SK-N-SH treated with all-trans-retinoic acid at 6 μM for 48 hours (cell line): Measurements from ENCODE around the gene IRF1.

Experiments used
- ARNTL ChIP-seq: fragments of 450-650 bp; formaldehyde crosslinking; IDR thresholded peaks from 2 replicates; pipeline ENCODE4 v1.5.0; 2020; ENCODE audit warnings: low read depth, mild to moderate bottlenecking, moderate library complexity, borderline replicate concordance
- CSDC2 ChIP-seq: fragments of 250-450 bp; sonication (Bioruptor Pico); IDR thresholded peaks from 2 replicates; pipeline ENCODE4 v1.5.0; 2020; ENCODE audit warnings: mild to moderate bottlenecking, moderate library complexity
- ESRRG ChIP-seq: fragments of 250-450 bp; sonication (Bioruptor Pico); IDR thresholded peaks from 2 replicates; pipeline ENCODE4 v1.6.1; 2021; ENCODE audit warnings: mild to moderate bottlenecking
- RARB ChIP-seq: fragments of 250-450 bp; sonication (Bioruptor Pico); IDR thresholded peaks from 2 replicates; pipeline ENCODE4 v1.8.0; 2021; ENCODE audit warnings: mild to moderate bottlenecking, moderate library complexity
- SNAI2 ChIP-seq: fragments of 250-450 bp; sonication (Bioruptor Pico); IDR thresholded peaks from 2 replicates; pipeline ENCODE4 v1.5.0; 2020; ENCODE audit warnings: mild to moderate bottlenecking, moderate library complexity
- ZFP3 ChIP-seq: fragments of 250-450 bp; sonication (Bioruptor Pico); IDR thresholded peaks from 2 replicates; pipeline ENCODE4 v1.5.0; 2020; ENCODE audit warnings: mild to moderate bottlenecking, moderate library complexity
- ZFP30 ChIP-seq: fragments of 450-650 bp; formaldehyde crosslinking; IDR thresholded peaks from 2 replicates; pipeline ENCODE4 v1.5.0; 2022; ENCODE audit warnings: mild to moderate bottlenecking, moderate library complexity
- ZNF8 ChIP-seq: fragments of 450-650 bp; formaldehyde crosslinking; IDR thresholded peaks from 2 replicates; pipeline ENCODE4 v1.5.0; 2020; ENCODE audit warnings: mild to moderate bottlenecking, moderate library complexity
- TF ChIP-seq, protein P1 (sequence below): fragments of 250-450 bp; sonication (Bioruptor Pico); IDR thresholded peaks from 2 replicates; pipeline ENCODE4 v1.5.1; 2020; ENCODE audit warnings: low read depth, mild to moderate bottlenecking, moderate library complexity
- TF ChIP-seq, protein P2 (sequence below): fragments of 250-450 bp; sonication (Bioruptor Pico); IDR thresholded peaks from 2 replicates; pipeline ENCODE4 v1.5.0; 2020; ENCODE audit warnings: mild to moderate bottlenecking, moderate library complexity

DNA sequence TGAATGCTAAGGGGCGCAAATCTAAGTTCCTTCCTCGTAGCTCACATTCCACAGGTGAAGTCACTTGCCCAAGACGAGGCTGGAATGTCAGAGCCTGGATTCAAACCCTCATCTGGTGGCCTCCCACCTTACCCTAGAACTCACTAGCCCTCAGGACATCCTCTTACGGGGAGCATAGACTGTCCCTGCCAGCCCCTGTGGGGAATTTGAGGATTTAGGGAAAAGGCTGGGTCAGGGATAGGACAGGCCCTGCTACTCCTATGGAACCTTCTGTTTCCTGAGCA, 45.0 kb downstream of the IRF1 start:
- no peak for TF ChIP-seq ZFP3 (CRISPR knock-in tag)
- TF ChIP-seq RARB (CRISPR knock-in tag), result no peak
- TF ChIP-seq ZNF8 (CRISPR knock-in tag), result no peak
- TF ChIP-seq ARNTL, result no peak
- no peak for TF ChIP-seq SNAI2 (CRISPR knock-in tag)
- TF ChIP-seq, protein P1, sequence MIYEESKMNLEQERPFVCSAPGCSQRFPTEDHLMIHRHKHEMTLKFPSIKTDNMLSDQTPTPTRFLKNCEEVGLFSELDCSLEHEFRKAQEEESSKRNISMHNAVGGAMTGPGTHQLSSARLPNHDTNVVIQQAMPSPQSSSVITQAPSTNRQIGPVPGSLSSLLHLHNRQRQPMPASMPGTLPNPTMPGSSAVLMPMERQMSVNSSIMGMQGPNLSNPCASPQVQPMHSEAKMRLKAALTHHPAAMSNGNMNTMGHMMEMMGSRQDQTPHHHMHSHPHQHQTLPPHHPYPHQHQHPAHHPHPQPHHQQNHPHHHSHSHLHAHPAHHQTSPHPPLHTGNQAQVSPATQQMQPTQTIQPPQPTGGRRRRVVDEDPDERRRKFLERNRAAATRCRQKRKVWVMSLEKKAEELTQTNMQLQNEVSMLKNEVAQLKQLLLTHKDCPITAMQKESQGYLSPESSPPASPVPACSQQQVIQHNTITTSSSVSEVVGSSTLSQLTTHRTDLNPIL (CRISPR knock-in tag), result no peak
- TF ChIP-seq, protein P2, sequence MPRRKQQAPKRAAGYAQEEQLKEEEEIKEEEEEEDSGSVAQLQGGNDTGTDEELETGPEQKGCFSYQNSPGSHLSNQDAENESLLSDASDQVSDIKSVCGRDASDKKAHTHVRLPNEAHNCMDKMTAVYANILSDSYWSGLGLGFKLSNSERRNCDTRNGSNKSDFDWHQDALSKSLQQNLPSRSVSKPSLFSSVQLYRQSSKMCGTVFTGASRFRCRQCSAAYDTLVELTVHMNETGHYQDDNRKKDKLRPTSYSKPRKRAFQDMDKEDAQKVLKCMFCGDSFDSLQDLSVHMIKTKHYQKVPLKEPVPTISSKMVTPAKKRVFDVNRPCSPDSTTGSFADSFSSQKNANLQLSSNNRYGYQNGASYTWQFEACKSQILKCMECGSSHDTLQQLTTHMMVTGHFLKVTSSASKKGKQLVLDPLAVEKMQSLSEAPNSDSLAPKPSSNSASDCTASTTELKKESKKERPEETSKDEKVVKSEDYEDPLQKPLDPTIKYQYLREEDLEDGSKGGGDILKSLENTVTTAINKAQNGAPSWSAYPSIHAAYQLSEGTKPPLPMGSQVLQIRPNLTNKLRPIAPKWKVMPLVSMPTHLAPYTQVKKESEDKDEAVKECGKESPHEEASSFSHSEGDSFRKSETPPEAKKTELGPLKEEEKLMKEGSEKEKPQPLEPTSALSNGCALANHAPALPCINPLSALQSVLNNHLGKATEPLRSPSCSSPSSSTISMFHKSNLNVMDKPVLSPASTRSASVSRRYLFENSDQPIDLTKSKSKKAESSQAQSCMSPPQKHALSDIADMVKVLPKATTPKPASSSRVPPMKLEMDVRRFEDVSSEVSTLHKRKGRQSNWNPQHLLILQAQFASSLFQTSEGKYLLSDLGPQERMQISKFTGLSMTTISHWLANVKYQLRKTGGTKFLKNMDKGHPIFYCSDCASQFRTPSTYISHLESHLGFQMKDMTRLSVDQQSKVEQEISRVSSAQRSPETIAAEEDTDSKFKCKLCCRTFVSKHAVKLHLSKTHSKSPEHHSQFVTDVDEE, result no peak
- TF ChIP-seq ZFP30 (CRISPR knock-in tag), result no peak
- TF ChIP-seq ESRRG (CRISPR knock-in tag), result no peak
- no peak for TF ChIP-seq CSDC2 (CRISPR knock-in tag)
